ENCODE data around the gene AACS. TPM values are rescaled to one million over a fixed set of nuclear protein-coding genes. Genes with fewer than 3 reads are reported as not detected.
"Not testable (repeated sequence)": the region's sequence is repeated elsewhere in the genome, so short reads cannot be mapped to it uniquely, and the experiment has no call there.

Gene AACS
- total and polyA plus RNA-seq, 3 experiments from 2014 or later: 11.8 to 16.7 (median 16.1) TPM

- H3K27ac ChIP-seq (ENCODE audit: low read depth, low read length): no peak overlapping the region
- no peaks in the 10 kb centered on the region for H3K9me3 ChIP-seq (ENCODE audit: low read length)
- H3K36me3 Mint-ChIP-seq: peaks cover 4 to 13% (median 6%) of the 10 kb centered on the region in 3 donors
- no peaks in the 10 kb centered on the region for H3K27me3 Mint-ChIP-seq
- ChIA-PET CTCF (no interaction called here), POLR2A (no interaction called here)
- H3K4me1 Mint-ChIP-seq: no peaks in the 10 kb centered on the region
- H3K27ac Mint-ChIP-seq: no peak overlapping the region
- H3K4me3 Mint-ChIP-seq: no peak overlapping the region
- no peaks in the 10 kb centered on the region for H3K27me3 ChIP-seq (ENCODE audit: insufficient read depth, low read length, poor library complexity, severe bottlenecking)
- no peaks in the 10 kb centered on the region for H3K36me3 ChIP-seq (ENCODE audit: insufficient read depth, low read length)
- H3K4me1 ChIP-seq (ENCODE audit: insufficient read depth, low read length): no peaks in the 10 kb centered on the region
- H3K9me3 Mint-ChIP-seq: no peaks in the 10 kb centered on the region
- DNase-seq: no peak
- H3K4me3 ChIP-seq (ENCODE audit: low read length): no peak overlapping the region
Measured at GRCh38 chr12:125024949-125025563, 40.2 kb upstream of the AACS start.

DNA sequence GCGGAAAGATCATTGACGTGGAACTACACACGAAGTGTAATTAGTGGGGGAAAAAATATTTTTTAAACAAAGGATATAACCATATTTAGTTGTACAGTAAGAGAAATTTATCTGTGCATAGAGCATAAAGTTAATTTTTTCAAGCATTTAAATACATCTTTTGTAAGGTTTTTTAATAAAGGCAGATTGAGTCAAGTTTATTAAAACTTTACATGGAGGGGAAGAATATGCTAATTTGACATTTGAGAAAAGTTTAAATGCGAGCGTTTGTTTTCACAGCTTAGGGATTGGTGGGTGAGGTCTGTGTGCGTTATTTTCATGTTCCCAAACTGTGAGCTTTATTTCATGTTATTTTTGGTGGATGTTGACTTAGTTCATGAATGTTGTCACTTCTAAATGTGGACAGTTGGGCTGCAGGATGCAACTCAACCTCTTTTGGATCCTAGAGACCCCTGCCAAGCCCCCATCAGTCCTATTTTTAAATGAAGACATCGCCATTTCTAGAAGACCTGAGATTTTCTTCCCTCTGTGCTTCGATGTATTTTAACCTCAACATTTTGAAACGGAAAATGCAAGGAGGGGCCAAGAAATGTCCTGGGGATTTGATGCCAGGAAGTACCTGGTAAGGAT, 39.5 kb upstream of the AACS start:
- ChIA-PET POLR2A (no interaction called here), CTCF (no interaction called here)
- Histone ChIP-seq H3K27me3 (ENCODE audit: insufficient read depth, low read length, poor library complexity, severe bottlenecking) (no peaks in the 10 kb centered on the region), H3K36me3 (ENCODE audit: insufficient read depth, low read length) (no peaks in the 10 kb centered on the region), H3K4me1 (ENCODE audit: insufficient read depth, low read length) (no peaks in the 10 kb centered on the region), H3K27ac (ENCODE audit: low read depth, low read length) (no peak overlapping the region), H3K9me3 (ENCODE audit: low read length) (no peaks in the 10 kb centered on the region), H3K4me3 (ENCODE audit: low read length) (no peak overlapping the region)
- Mint-ChIP-seq H3K36me3 (peaks cover 4 to 13% (median 6%) of the 10 kb centered on the region in 3 donors), H3K27ac (peak overlapping the region in 1 of 8 donors; percentile 21), H3K4me1 (no peaks in the 10 kb centered on the region), H3K27me3 (no peaks in the 10 kb centered on the region), H3K9me3 (no peaks in the 10 kb centered on the region), H3K4me3 (no peak overlapping the region)
- DNase-seq: no peak

GRCh38 chr12:125028106-125028505, 37.1 kb upstream of the AACS start:
- H3K4me3 ChIP-seq (ENCODE audit: low read length): no peak overlapping the region
- H3K4me1 ChIP-seq (ENCODE audit: insufficient read depth, low read length): no peaks in the 10 kb centered on the region
- Mint-ChIP-seq H3K9me3 (no peaks in the 10 kb centered on the region), H3K27me3 (no peaks in the 10 kb centered on the region), H3K4me1 (no peaks in the 10 kb centered on the region), H3K4me3 (no peak overlapping the region), H3K27ac (no peak overlapping the region), H3K36me3 (peaks cover 2 to 9% (median 4%) of the 10 kb centered on the region in 3 donors)
- no peak overlapping the region for H3K27ac ChIP-seq (ENCODE audit: low read depth, low read length)
- no peak for DNase-seq
- no peaks in the 10 kb centered on the region for H3K9me3 ChIP-seq (ENCODE audit: low read length)
- no peaks in the 10 kb centered on the region for H3K36me3 ChIP-seq (ENCODE audit: insufficient read depth, low read length)
- ChIA-PET POLR2A (no interaction called here), CTCF (no interaction called here)
- no peaks in the 10 kb centered on the region for H3K27me3 ChIP-seq (ENCODE audit: insufficient read depth, low read length, poor library complexity, severe bottlenecking)

DNA sequence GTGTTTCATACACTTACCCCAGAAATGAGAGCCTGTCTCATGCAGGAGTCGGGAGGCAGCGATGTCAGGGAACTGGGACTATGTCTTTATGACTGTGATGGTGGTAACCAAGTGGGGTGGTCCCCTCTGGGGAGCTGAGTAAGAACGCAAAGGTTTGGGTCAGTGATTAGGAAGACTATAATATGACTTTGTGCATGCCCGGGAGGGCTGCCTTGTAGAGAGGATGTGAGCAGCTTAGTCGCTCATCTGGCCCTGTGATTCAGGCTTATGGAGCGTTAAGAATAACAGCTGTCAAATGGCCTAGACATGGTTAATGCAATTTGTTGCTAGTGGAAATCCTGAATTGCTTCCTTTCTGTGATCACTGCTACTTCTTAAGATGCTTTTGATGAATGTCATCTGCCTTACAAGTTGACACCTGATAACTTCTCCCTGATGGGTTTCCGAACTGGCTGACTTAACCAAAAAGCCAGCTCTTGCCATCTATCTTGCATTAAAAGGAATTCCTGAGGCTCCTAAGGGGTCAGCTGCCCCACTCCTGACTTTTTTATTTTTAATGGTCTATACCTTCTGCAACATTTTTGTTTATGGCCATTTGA, 35.4 kb upstream of the AACS start:
- CTCF ChIA-PET: no interaction called here
- Mint-ChIP-seq H3K4me1 (no peaks in the 10 kb centered on the region), H3K9me3 (peaks cover 0 to 1% (median 0%) of the 10 kb centered on the region in 5 donors), H3K36me3 (peaks cover 3 to 6% (median 5%) of the 10 kb centered on the region in 3 donors), H3K27me3 (no peaks in the 10 kb centered on the region), H3K27ac (no peak overlapping the region), H3K4me3 (no peak overlapping the region)
- H3K36me3 ChIP-seq (ENCODE audit: insufficient read depth, low read length): no peaks in the 10 kb centered on the region
- no peaks in the 10 kb centered on the region for H3K4me1 ChIP-seq (ENCODE audit: insufficient read depth, low read length)
- H3K9me3 ChIP-seq (ENCODE audit: low read length): no peaks in the 10 kb centered on the region
- no peak overlapping the region for H3K27ac ChIP-seq (ENCODE audit: low read depth, low read length)
- POLR2A ChIA-PET: no interaction called here
- no peak for DNase-seq
- no peak overlapping the region for H3K4me3 ChIP-seq (ENCODE audit: low read length)
- no peaks in the 10 kb centered on the region for H3K27me3 ChIP-seq (ENCODE audit: insufficient read depth, low read length, poor library complexity, severe bottlenecking)

GRCh38 chr12:125031471-125031870, 33.8 kb upstream of the AACS start:
- H3K9me3 ChIP-seq (ENCODE audit: low read length); H3K9me3 Mint-ChIP-seq; H3K27ac ChIP-seq (ENCODE audit: low read depth, low read length); H3K27me3 ChIP-seq (ENCODE audit: insufficient read depth, low read length, poor library complexity, severe bottlenecking); H3K36me3 Mint-ChIP-seq; H3K27ac Mint-ChIP-seq; H3K36me3 ChIP-seq (ENCODE audit: insufficient read depth, low read length); DNase-seq; H3K4me3 Mint-ChIP-seq; H3K4me3 ChIP-seq (ENCODE audit: low read length); H3K4me1 Mint-ChIP-seq; H3K4me1 ChIP-seq (ENCODE audit: insufficient read depth, low read length); CTCF ChIA-PET; POLR2A ChIA-PET; H3K27me3 Mint-ChIP-seq: not testable (repeated sequence)

GRCh38 chr12:125032466-125033152, 32.6 kb upstream of the AACS start:
- CTCF ChIA-PET: no interaction called here
- no peaks in the 10 kb centered on the region for H3K4me1 Mint-ChIP-seq
- H3K27ac Mint-ChIP-seq: peak overlapping the region in 1 of 8 donors; percentile 54
- no peaks in the 10 kb centered on the region for H3K4me1 ChIP-seq (ENCODE audit: insufficient read depth, low read length)
- H3K27ac ChIP-seq (ENCODE audit: low read depth, low read length): no peak overlapping the region
- no peaks in the 10 kb centered on the region for H3K36me3 ChIP-seq (ENCODE audit: insufficient read depth, low read length)
- no peaks in the 10 kb centered on the region for H3K9me3 ChIP-seq (ENCODE audit: low read length)
- peaks cover 0 to 9% (median 3%) of the 10 kb centered on the region in 3 donors for H3K36me3 Mint-ChIP-seq
- peaks cover 0 to 5% (median 0%) of the 10 kb centered on the region in 5 donors for H3K9me3 Mint-ChIP-seq
- no peak for DNase-seq
- no peak overlapping the region for H3K4me3 ChIP-seq (ENCODE audit: low read length)
- POLR2A ChIA-PET: no interaction called here
- H3K27me3 Mint-ChIP-seq: no peaks in the 10 kb centered on the region
- no peaks in the 10 kb centered on the region for H3K27me3 ChIP-seq (ENCODE audit: insufficient read depth, low read length, poor library complexity, severe bottlenecking)
- no peak overlapping the region for H3K4me3 Mint-ChIP-seq

GRCh38 chr12:125033288-125033687, 31.9 kb upstream of the AACS start:
- Histone ChIP-seq H3K4me1 (ENCODE audit: insufficient read depth, low read length) (no peaks in the 10 kb centered on the region), H3K27ac (ENCODE audit: low read depth, low read length) (no peak overlapping the region), H3K4me3 (ENCODE audit: low read length) (no peak overlapping the region), H3K36me3 (ENCODE audit: insufficient read depth, low read length) (no peaks in the 10 kb centered on the region), H3K27me3 (ENCODE audit: insufficient read depth, low read length, poor library complexity, severe bottlenecking) (no peaks in the 10 kb centered on the region), H3K9me3 (ENCODE audit: low read length) (no peaks in the 10 kb centered on the region)
- Mint-ChIP-seq H3K36me3 (peaks cover 0 to 9% (median 3%) of the 10 kb centered on the region in 3 donors), H3K4me3 (no peak overlapping the region), H3K27ac (peak overlapping the region in 1 of 8 donors; percentile 21), H3K27me3 (no peaks in the 10 kb centered on the region), H3K4me1 (no peaks in the 10 kb centered on the region), H3K9me3 (peaks cover 0 to 5% (median 0%) of the 10 kb centered on the region in 5 donors)
- DNase-seq: no peak
- ChIA-PET POLR2A (no interaction called here), CTCF (no interaction called here)

- H3K27ac ChIP-seq (ENCODE audit: low read depth, low read length): no peak overlapping the region
- H3K36me3 ChIP-seq (ENCODE audit: insufficient read depth, low read length): no peaks in the 10 kb centered on the region
- H3K27me3 Mint-ChIP-seq: no peaks in the 10 kb centered on the region
- no peaks in the 10 kb centered on the region for H3K27me3 ChIP-seq (ENCODE audit: insufficient read depth, low read length, poor library complexity, severe bottlenecking)
- peaks cover 0 to 5% (median 0%) of the 10 kb centered on the region in 3 donors for H3K36me3 Mint-ChIP-seq
- POLR2A ChIA-PET: no interaction called here
- CTCF ChIA-PET: no interaction called here
- no peak for DNase-seq
- no peak overlapping the region for H3K4me3 ChIP-seq (ENCODE audit: low read length)
- peaks cover 0 to 5% (median 0%) of the 10 kb centered on the region in 5 donors for H3K9me3 Mint-ChIP-seq
- H3K4me1 ChIP-seq (ENCODE audit: insufficient read depth, low read length): no peaks in the 10 kb centered on the region
- H3K4me3 Mint-ChIP-seq: no peak overlapping the region
- H3K9me3 ChIP-seq (ENCODE audit: low read length): no peaks in the 10 kb centered on the region
- H3K27ac Mint-ChIP-seq: no peak overlapping the region
- no peaks in the 10 kb centered on the region for H3K4me1 Mint-ChIP-seq
Measured at GRCh38 chr12:125038976-125039625, 26.1 kb upstream of the AACS start.

Data from CD8-positive, alpha-beta memory T cell (primary cell).